ENCODE measurements around the gene CELF2. TPM values are rescaled to one million over a fixed set of nuclear protein-coding genes. Genes with fewer than 3 reads are reported as not detected.

The CELF2 gene
- total RNA-seq, 1 donor, result 21.9 TPM

DNA sequence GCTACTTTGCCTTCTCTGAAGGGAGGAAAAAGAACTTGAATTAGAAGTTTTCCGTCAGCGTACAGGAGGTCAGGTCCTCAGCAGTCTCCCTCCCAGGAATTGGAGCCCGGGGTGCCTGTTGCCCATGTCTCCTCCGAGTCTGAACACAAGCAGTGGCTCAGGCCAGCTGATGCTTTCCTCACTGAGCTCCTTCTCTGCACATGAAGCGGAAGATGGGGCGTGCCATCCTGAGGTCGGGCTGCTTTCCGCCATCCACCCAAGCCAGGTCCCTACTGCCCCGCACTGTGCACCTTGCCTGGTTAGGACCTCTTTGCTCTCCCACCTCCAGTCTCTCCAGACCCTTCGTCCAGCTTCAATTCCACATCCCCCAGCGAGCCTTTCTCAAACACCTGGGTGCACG is 237.5 kb downstream of the CELF2 start:
- DNase-seq (ENCODE audit: low read depth), result no peak
- TF ChIP-seq, protein P1, sequence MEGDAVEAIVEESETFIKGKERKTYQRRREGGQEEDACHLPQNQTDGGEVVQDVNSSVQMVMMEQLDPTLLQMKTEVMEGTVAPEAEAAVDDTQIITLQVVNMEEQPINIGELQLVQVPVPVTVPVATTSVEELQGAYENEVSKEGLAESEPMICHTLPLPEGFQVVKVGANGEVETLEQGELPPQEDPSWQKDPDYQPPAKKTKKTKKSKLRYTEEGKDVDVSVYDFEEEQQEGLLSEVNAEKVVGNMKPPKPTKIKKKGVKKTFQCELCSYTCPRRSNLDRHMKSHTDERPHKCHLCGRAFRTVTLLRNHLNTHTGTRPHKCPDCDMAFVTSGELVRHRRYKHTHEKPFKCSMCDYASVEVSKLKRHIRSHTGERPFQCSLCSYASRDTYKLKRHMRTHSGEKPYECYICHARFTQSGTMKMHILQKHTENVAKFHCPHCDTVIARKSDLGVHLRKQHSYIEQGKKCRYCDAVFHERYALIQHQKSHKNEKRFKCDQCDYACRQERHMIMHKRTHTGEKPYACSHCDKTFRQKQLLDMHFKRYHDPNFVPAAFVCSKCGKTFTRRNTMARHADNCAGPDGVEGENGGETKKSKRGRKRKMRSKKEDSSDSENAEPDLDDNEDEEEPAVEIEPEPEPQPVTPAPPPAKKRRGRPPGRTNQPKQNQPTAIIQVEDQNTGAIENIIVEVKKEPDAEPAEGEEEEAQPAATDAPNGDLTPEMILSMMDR (IDR thresholded peaks at IDR 0.05; ENCODE audit: insufficient read depth, low read length), result no peak

DNA sequence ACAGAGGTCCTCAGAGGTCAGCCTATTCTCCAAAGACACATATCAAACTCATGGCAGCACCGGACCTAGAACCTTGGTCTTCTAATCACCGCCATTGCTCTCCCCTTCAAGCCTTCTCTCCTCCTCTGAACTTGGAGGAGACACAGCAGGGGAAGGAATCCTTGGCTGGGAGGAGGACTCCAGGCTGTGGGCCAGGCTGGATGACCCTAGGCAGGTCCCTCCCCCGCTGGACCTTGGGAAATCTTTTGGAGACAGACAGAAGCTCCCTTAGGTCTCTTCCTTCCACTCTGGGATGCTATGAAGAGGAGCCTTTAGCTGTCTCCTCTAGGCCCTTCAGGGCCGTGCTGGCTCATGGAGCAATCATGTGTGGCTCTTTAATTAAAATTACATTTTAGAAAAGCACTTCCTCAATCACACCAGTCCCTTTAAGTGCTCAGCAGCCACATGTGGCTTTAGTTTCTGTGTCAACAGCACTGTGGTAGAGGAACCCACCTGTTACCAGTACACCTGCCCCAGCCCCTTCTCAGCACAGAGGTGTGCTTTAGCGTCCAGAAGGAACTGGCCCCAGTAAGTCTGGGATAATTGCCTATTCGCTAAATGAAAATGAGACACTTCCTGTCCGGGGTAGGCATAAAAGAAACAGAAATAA is 238.2 kb downstream of the CELF2 start:
- DNase-seq (ENCODE audit: low read depth), result no peak
- H3K4me3 ChIP-seq (ENCODE audit: low read depth, low read length), result no peak overlapping the region
- TF ChIP-seq, protein P1 (IDR thresholded peaks at IDR 0.05; ENCODE audit: insufficient read depth, low read length), result no peak

More for the DNA sequence above, 237.5 kb downstream of the CELF2 start:
- no peak overlapping the region for H3K4me3 ChIP-seq (ENCODE audit: low read depth, low read length)

DNA sequence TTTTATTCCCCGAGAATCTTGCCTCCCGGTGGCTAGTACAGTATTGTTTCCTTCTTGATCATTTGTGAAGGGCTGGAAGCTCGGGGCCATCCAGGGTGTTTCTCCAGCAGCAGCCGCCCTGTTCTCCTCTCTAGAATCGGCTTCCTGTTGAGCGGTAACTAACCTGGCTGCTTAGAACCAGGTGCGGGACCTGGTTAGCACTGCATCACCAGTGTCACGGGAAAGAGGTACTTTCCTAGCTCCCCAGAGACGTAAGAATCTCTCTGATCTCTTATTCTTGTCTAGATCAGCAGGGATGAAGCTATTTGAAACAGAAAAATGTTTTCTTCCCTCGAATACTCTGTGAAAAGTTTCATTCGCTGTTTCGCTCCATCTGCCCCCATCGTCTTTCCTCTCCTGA is 239.2 kb downstream of the CELF2 start:
- TF ChIP-seq, protein P1 (IDR thresholded peaks at IDR 0.05; ENCODE audit: insufficient read depth, low read length), result no peak
- no peak for DNase-seq (ENCODE audit: low read depth)
- no peak overlapping the region for H3K4me3 ChIP-seq (ENCODE audit: low read depth, low read length)

DNA sequence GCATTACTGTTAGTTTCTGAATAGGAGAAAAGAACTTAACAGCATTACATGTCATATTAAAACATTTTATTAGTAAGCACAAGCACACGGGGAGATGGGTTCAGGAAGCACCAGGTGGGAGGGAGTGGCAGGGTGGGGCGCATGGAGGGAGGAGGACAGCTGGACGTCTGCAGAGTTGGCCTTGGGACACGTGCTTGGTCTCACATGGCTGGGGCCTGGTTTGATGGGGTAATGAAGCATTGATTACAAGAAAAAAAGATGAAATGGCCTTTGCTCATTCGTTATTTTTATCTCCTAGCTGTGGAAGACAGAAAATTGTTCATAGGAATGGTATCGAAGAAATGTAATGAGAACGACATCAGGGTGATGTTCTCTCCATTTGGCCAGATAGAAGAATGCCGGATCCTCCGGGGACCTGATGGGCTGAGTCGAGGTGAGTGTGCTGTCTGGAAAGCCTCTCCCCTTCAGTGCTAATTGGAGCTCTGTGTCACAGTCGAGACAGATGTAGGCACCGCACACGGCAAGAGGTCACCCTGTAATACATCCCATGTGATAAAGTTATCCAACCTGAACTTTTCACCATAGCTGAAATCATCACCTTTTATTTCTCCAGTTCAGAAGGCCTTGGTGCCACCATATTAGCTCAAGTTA is 239.9 kb downstream of the CELF2 start:
- no peak overlapping the region for H3K4me3 ChIP-seq (ENCODE audit: low read depth, low read length)
- TF ChIP-seq, protein P1 (IDR thresholded peaks at IDR 0.05; ENCODE audit: insufficient read depth, low read length), result no peak
- DNase-seq (ENCODE audit: low read depth), result no peak

DNA sequence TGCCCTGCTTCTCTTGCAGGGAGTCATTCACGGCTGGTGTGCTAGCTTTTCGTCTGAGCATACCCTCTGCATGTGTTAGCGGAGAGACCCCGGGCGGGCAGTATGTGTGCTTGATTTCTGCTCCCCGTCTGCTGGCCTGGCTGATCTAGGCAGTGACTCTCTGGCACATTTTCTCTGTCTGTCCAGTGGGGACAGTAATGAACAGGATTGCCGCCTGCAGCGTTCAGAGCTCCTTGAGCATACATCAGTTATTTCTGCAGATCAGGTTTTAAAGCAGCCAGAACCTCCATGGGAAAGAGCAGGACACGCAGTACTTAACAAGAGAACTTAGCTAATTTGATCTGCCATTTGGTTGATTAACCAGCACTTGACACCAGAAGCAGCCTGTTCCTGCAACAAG is 242.5 kb downstream of the CELF2 start:
- no peak for DNase-seq (ENCODE audit: low read depth)
- no peak overlapping the region for H3K4me3 ChIP-seq (ENCODE audit: low read depth, low read length)
- TF ChIP-seq, protein P1 (IDR thresholded peaks at IDR 0.05; ENCODE audit: insufficient read depth, low read length), result no peak

DNA sequence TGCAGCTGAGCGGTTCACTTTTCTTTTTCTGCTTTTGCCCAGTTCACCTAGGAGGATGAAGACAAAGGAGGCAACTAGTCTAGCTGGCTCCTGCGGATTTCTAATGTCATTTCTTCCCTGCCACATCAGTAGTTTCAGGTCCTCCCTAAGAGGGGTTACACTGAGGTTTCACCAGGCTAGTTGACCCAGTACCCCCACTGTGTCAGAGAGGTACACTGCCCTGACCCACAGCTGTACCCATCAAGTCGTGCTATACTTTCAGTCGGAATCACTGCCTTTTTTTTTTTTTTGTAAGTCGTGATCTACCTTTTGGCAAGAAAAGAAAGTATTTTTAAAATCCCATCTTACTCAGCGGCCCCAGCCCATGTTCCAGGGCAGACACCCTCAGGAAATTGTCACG is 243.5 kb downstream of the CELF2 start:
- DNase-seq (ENCODE audit: low read depth), result no peak
- no peak overlapping the region for H3K4me3 ChIP-seq (ENCODE audit: low read depth, low read length)
- TF ChIP-seq, protein P1 (IDR thresholded peaks at IDR 0.05; ENCODE audit: insufficient read depth, low read length), result no peak

Data from fibroblast of the aortic adventitia (primary cell).